PC-9 (cell line): ENCODE results near the gene E2F1. TPM values are rescaled to one million over a fixed set of nuclear protein-coding genes. Genes with fewer than 3 reads are reported as not detected.

ENCODE experiments used
- BruUV-seq: library from RNA; stranded (reverse); fragments of 400-500 nt; replicated peaks from 2 replicates; lab custom pipeline; 2021; lab: Mats Ljungman, UMichigan
- CTCF ChIA-PET: fragments of 300-600 bp; sonication (Branson Sonifier 250); formaldehyde crosslinking; loops from one replicate; lab custom pipeline; 2022; ENCODE audit warnings: antibody characterized with exemption; lab: Charles Lee
- POLR2A ChIA-PET: fragments of 300-600 bp; sonication (Branson Sonifier 250); formaldehyde crosslinking; loops from one replicate; lab custom pipeline; 2022; ENCODE audit warnings: antibody characterized with exemption; ENCODE audit not compliant: unreplicated experiment; lab: Charles Lee
- DNase-seq, 2 experiments: peaks; one replicate each; pipeline versions ENCODE4 v3.0.0 to v3.0.0-alpha.2; 2015 to 2022; ENCODE audit warnings: mixed read lengths in 1 of 2
- H2AFZ ChIP-seq: fragments of 200-600 bp; sonication (generic); 2 replicates; pipeline ENCODE4 v1.8.1; 2017; ENCODE audit warnings: antibody characterized with exemption
- H3F3A ChIP-seq: fragments of 200-600 bp; sonication (generic); 2 replicates; pipeline ENCODE4 v1.8.1; 2017; ENCODE audit warnings: antibody characterized with exemption, mild to moderate bottlenecking, low read depth; ENCODE audit not compliant: insufficient read depth
- H3K27ac ChIP-seq: fragments of 200-600 bp; sonication (generic); 2 replicates; pipeline ENCODE4 v1.6.1; 2016; ENCODE audit warnings: mixed run types
- H3K27me3 ChIP-seq: fragments of 200-600 bp; sonication (generic); 2 replicates; pipeline ENCODE4 v1.6.1; 2016; ENCODE audit warnings: low read depth, mixed run types; ENCODE audit not compliant: insufficient read depth
- H3K36me3 ChIP-seq: fragments of 200-600 bp; sonication (generic); 2 replicates; pipeline ENCODE4 v1.6.1; 2016; ENCODE audit warnings: low read depth, mixed run types
- H3K4me1 ChIP-seq: fragments of 200-600 bp; sonication (generic); replicated peaks from 2 replicates; pipeline ENCODE4 v1.6.1; 2016; ENCODE audit warnings: mixed run types; ENCODE audit not compliant: insufficient read depth
- H3K4me2 ChIP-seq: fragments of 200-600 bp; sonication (generic); 2 replicates; pipeline ENCODE4 v1.6.1; 2017; ENCODE audit warnings: mixed run types
- H3K4me3 ChIP-seq: fragments of 200-600 bp; sonication (generic); 2 replicates; pipeline ENCODE4 v1.6.1; 2016; ENCODE audit warnings: mixed run types
- H3K79me2 ChIP-seq: fragments of 200-600 bp; sonication (generic); 2 replicates; pipeline ENCODE4 v1.6.1; 2017; ENCODE audit warnings: low read depth, mixed run types
- H3K9me2 ChIP-seq: fragments of 200-600 bp; sonication (generic); 2 replicates; pipeline ENCODE4 v1.8.1; 2017; ENCODE audit warnings: mild to moderate bottlenecking; ENCODE audit not compliant: insufficient read depth
- H3K9me3 ChIP-seq: fragments of 200-600 bp; sonication (generic); 2 replicates; pipeline ENCODE4 v1.8.1; 2016; ENCODE audit warnings: low read depth; ENCODE audit not compliant: insufficient read depth
- H4K20me1 ChIP-seq: fragments of 200-600 bp; sonication (generic); 2 replicates; pipeline ENCODE4 v1.8.1; 2017; ENCODE audit not compliant: insufficient read depth
- EZH2 ChIP-seq: fragments of 200-600 bp; sonication (generic); IDR thresholded peaks from 2 replicates; pipeline ENCODE4 v1.8.0; 2017; ENCODE audit warnings: antibody characterized with exemption, low read depth
- intact Hi-C: fragments of 100-400 bp; cut with micrococcal nuclease; formaldehyde crosslinking; loops from one replicate; pipeline ENCODE4 v1.10.0; 2022; ENCODE audit not compliant: unreplicated experiment
- total RNA-seq: library from RNA; stranded (reverse); gene quantifications from 2 replicates; pipeline ENCODE4 v1.2.3, GENCODE V29; 2021
- TF ChIP-seq, protein P1 (sequence below): fragments of 200-600 bp; sonication (generic); conservative IDR thresholded peaks from 2 replicates; pipeline ENCODE4 v1.6.1; 2017; ENCODE audit warnings: mixed run types, antibody characterized with exemption, mild to moderate bottlenecking, moderate library complexity

E2F1 gene
- total RNA-seq, 1 experiment from 2014 or later: 31.5 TPM

DNA sequence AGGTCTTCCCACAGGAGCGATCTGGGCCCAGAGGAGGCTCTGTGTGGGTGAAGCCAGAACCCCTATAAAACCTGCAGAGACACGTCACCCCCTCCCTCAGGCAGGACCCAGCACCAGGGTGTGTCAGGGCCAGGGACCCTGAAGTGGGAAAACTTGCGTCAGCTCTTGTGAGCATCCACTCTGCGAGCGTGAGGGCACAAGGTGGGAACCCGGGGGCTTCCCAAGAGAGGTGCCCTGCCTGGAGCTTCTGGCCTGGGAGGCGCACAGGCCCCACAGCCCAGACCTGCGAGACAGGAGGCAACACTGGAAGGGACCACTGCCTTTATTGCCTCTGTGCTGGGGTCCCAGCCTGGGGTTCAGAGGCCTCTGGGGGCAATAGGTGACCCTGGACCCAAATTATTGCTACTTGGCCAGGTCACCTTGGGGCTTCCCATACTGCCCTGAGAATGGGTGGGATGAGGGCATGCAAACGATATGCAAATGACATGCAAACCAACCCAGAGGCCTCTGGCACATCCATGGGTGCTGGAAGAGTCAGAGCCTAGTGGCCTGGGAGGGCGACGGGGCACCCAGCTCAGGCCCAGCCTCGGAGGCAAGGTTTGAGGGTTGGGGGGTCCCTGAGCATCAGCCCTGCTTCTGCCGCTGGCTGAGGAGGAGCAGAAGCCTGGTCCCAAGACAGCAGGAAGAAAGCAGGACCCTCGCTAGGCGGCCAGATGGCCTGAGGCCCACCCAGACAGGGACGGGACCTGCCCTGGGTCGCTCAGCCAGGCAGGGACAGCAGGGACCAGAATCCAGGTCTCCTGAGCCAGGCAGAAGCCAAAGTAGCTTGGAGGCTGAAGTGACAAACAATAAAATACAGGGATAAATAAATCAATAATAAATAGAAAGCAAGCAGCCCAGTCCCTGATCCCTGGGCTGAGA lies 29.1 kb downstream of the E2F1 start:
- Histone ChIP-seq H3K27me3 (no peaks in the 10 kb centered on the region), H3K4me3 (no peak overlapping the region), H3K4me1 (peaks cover 27% of the 10 kb centered on the region), H2AFZ (no peak overlapping the region), H3K27ac (no peak overlapping the region), H3F3A (peaks cover 21% of the 10 kb centered on the region; the same call in 1 of the 2 replicates), H3K9me3 (no peaks in the 10 kb centered on the region), H3K79me2 (no peaks in the 10 kb centered on the region; the same call in 1 of the 2 replicates), H3K9me2 (no peaks in the 10 kb centered on the region), H4K20me1 (no peaks in the 10 kb centered on the region), H3K4me2 (no peak overlapping the region), H3K36me3 (no peaks in the 10 kb centered on the region)
- no peak for TF ChIP-seq EZH2
- TF ChIP-seq, protein P1, sequence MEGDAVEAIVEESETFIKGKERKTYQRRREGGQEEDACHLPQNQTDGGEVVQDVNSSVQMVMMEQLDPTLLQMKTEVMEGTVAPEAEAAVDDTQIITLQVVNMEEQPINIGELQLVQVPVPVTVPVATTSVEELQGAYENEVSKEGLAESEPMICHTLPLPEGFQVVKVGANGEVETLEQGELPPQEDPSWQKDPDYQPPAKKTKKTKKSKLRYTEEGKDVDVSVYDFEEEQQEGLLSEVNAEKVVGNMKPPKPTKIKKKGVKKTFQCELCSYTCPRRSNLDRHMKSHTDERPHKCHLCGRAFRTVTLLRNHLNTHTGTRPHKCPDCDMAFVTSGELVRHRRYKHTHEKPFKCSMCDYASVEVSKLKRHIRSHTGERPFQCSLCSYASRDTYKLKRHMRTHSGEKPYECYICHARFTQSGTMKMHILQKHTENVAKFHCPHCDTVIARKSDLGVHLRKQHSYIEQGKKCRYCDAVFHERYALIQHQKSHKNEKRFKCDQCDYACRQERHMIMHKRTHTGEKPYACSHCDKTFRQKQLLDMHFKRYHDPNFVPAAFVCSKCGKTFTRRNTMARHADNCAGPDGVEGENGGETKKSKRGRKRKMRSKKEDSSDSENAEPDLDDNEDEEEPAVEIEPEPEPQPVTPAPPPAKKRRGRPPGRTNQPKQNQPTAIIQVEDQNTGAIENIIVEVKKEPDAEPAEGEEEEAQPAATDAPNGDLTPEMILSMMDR: no peak
- no peak for DNase-seq
- no TSS peak for BruUV-seq
- POLR2A ChIA-PET: no interaction called here
- CTCF ChIA-PET: no interaction called here
- intact Hi-C loops: no loop called here

DNA sequence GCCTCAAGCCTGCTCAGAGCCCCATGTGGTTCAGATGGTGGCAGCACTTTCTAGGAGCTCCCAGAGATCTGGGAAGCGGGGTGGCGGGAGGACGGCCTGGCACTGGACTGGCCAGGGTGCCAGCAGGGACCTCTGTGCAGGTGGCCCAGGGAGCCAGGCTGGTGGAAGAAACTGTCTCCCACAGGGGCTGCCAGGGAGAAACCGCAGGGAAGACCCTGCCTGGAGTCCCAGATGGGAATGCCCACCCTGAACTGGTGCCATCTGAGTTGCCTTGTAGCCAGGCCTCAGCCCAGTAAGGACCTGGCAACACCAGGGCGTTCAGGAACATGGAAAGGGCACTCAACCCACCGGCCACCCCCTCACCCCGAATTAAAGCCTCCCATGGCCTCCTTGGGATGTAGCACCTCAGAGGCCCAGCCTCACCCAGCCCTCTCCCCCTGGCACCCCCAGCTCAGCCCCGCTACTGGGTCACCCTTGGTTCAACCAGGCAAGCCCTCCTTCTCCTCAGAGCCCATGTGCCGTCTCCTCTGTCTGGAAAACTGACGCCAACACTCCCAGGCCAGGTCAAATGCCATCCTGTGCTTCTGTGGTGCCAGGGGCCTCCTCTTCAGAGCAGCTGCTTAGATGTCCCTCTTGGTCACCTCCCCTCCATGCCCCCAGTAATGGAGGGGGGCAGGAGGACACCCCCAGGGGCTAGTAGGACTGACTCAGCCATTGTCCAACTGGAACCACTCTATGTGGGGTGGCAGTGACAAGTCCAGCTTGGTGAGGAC lies 30.0 kb downstream of the E2F1 start:
- no peaks in the 10 kb centered on the region for H3K27me3 ChIP-seq
- H3K9me2 ChIP-seq: no peaks in the 10 kb centered on the region
- H2AFZ ChIP-seq: no peak overlapping the region
- peaks cover 36% of the 10 kb centered on the region for H3K4me1 ChIP-seq
- TF ChIP-seq EZH2: no peak
- TF ChIP-seq, protein P1: no peak
- no peaks in the 10 kb centered on the region for H3K36me3 ChIP-seq
- H3K27ac ChIP-seq: no peak overlapping the region
- H3F3A ChIP-seq: peaks cover 25% of the 10 kb centered on the region; the same call in 1 of the 2 replicates
- no peaks in the 10 kb centered on the region for H3K79me2 ChIP-seq
- H4K20me1 ChIP-seq: no peaks in the 10 kb centered on the region
- POLR2A ChIA-PET: no interaction called here
- H3K4me2 ChIP-seq: no peak overlapping the region
- no TSS peak for BruUV-seq
- intact Hi-C loops: no loop called here
- H3K9me3 ChIP-seq: no peaks in the 10 kb centered on the region
- H3K4me3 ChIP-seq: no peak overlapping the region
- CTCF ChIA-PET: interaction anchor here (0.6 kb wide), 1 partner anchor 213 kb away, joined by 13 read pairs; the partner anchor contains the start of gene SNTA1
- DNase-seq: no peak

DNA sequence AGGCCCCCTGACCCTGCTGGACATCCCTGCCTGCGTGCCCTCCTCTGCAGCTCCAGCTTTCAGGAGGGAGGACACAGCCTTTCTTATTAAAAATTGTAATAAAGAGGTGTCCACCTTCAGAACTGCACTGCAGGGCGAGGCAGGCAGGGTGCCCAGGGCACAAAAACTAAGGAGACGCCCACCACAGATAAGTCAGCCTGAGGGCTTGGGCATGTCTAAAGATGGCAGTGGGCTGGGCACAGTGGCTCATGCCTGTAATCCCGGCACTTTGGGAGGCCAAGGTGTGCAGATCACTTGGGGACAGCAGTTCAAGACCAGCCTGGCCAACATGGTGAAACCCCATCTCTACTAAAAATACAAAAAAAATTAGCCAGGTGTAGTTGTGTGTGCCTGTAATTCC lies 31.0 kb downstream of the E2F1 start:
- no peaks in the 10 kb centered on the region for H3K79me2 ChIP-seq

More for the DNA sequence above, 31.0 kb downstream of the E2F1 start:
- H3F3A ChIP-seq: peaks cover 32% of the 10 kb centered on the region
- peaks cover 46% of the 10 kb centered on the region for H3K4me1 ChIP-seq
- H4K20me1 ChIP-seq: no peaks in the 10 kb centered on the region
- no peaks in the 10 kb centered on the region for H3K36me3 ChIP-seq
- BruUV-seq: no TSS peak
- no peak overlapping the region for H3K27ac ChIP-seq
- intact Hi-C loops: no loop called here
- no peaks in the 10 kb centered on the region for H3K9me2 ChIP-seq
- no peak for DNase-seq
- ChIA-PET CTCF (no interaction called here), POLR2A (interaction anchor here (1.6 kb wide), 1 partner anchor 11 kb away, joined by 10 read pairs; the partner anchor contains the start of gene ACTL10)
- H3K9me3 ChIP-seq: no peaks in the 10 kb centered on the region
- H2AFZ ChIP-seq: no peak overlapping the region
- TF ChIP-seq EZH2: no peak
- TF ChIP-seq, protein P1: no peak
- 0 out of 2 replicates have a peak overlapping the region, but pooled peaks have one; percentile 38 for H3K4me2 ChIP-seq
- no peaks in the 10 kb centered on the region for H3K27me3 ChIP-seq
- H3K4me3 ChIP-seq: no peak overlapping the region
